GM23338 (cell line): Measurements from ENCODE around the gene TUBB1. TPM values are rescaled to one million over a fixed set of nuclear protein-coding genes. Genes with fewer than 3 reads are reported as not detected.

Experiments
- ATAC-seq: fragments of 200-7000 bp; cut with Tn5 transposase; 3 replicates; pipeline ENCODE4 v1.9.1; 2020
- DNase-seq: peaks from one replicate; pipeline ENCODE4 v3.0.0-alpha.2; 2015; ENCODE audit warnings: low spot score
- H2AFZ ChIP-seq: fragments of 200-600 bp; sonication (generic); 2 replicates; pipeline ENCODE4 v1.8.0; 2016; ENCODE audit warnings: antibody characterized with exemption, mild to moderate bottlenecking, moderate library complexity
- H3F3A ChIP-seq: fragments of 200-600 bp; sonication (generic); replicated peaks from 2 replicates; pipeline ENCODE4 v1.8.0; 2017; ENCODE audit warnings: antibody characterized with exemption, mixed run types, low read depth
- H3K27ac ChIP-seq: fragments of 200-600 bp; sonication (generic); 2 replicates; pipeline ENCODE4 v1.6.1; 2016; ENCODE audit warnings: low read depth
- H3K27me3 ChIP-seq: fragments of 200-600 bp; sonication (generic); 2 replicates; pipeline ENCODE4 v1.8.0; 2016; ENCODE audit warnings: mild to moderate bottlenecking, mixed run types, moderate library complexity; ENCODE audit not compliant: insufficient read depth
- H3K36me3 ChIP-seq: fragments of 200-600 bp; sonication (generic); 2 replicates; pipeline ENCODE4 v1.8.0; 2016; ENCODE audit warnings: mild to moderate bottlenecking; ENCODE audit not compliant: insufficient read depth
- H3K4me1 ChIP-seq: fragments of 200-600 bp; sonication (generic); 2 replicates; pipeline ENCODE4 v1.8.0; 2016; ENCODE audit warnings: mild to moderate bottlenecking, moderate library complexity; ENCODE audit not compliant: insufficient read depth
- H3K4me2 ChIP-seq: fragments of 200-600 bp; sonication (generic); 2 replicates; pipeline ENCODE4 v1.7.1; 2017; ENCODE audit warnings: mixed run types
- H3K4me3 ChIP-seq: fragments of 200-600 bp; sonication (generic); 2 replicates; pipeline ENCODE4 v1.6.1; 2016; ENCODE audit warnings: mixed run types
- H3K79me2 ChIP-seq: fragments of 200-600 bp; sonication (generic); replicated peaks from 2 replicates; pipeline ENCODE4 v1.8.0; 2017; ENCODE audit warnings: mild to moderate bottlenecking; ENCODE audit not compliant: insufficient read depth
- H3K9me2 ChIP-seq: fragments of 200-600 bp; sonication (generic); 2 replicates; pipeline ENCODE4 v1.8.0; 2017; ENCODE audit not compliant: insufficient read depth
- H4K20me1 ChIP-seq: fragments of 200-600 bp; sonication (generic); replicated peaks from 2 replicates; pipeline ENCODE4 v1.8.0; 2017; ENCODE audit warnings: mild to moderate bottlenecking; ENCODE audit not compliant: insufficient read depth
- H3K27ac Mint-ChIP-seq: 2 replicates; pipeline ENCODE4 v1.8.0; 2020; ENCODE audit warnings: inconsistent platforms, mild to moderate bottlenecking, moderate library complexity, mixed read lengths
- H3K27me3 Mint-ChIP-seq: 3 replicates; pipeline ENCODE4 v1.8.0; 2022; ENCODE audit warnings: low read depth, mild to moderate bottlenecking, moderate library complexity, mixed read lengths, inconsistent platforms; ENCODE audit not compliant: insufficient read depth, poor library complexity
- H3K36me3 Mint-ChIP-seq: 3 replicates; pipeline ENCODE4 v1.8.0; 2021; ENCODE audit warnings: low read depth, mild to moderate bottlenecking, inconsistent platforms, moderate library complexity, mixed read lengths
- H3K4me1 Mint-ChIP-seq: 3 replicates; pipeline ENCODE4 v1.8.0; 2020; ENCODE audit warnings: mild to moderate bottlenecking, inconsistent platforms, mixed read lengths
- H3K4me3 Mint-ChIP-seq: 3 replicates; pipeline ENCODE4 v1.8.0; 2021; ENCODE audit warnings: moderate library complexity, mild to moderate bottlenecking, inconsistent platforms, mixed read lengths
- H3K9me3 Mint-ChIP-seq: 3 replicates; pipeline ENCODE4 v1.8.0; 2020; ENCODE audit warnings: moderate library complexity, mild to moderate bottlenecking, inconsistent platforms, mixed read lengths
- CREB1 ChIP-seq: fragments of 250-450 bp; sonication (Bioruptor Pico); IDR thresholded peaks from 2 replicates; pipeline ENCODE4 v1.5.0; 2020; ENCODE audit warnings: low read depth, mild to moderate bottlenecking, moderate library complexity
- EZH2 ChIP-seq: fragments of 200-600 bp; sonication (generic); IDR thresholded peaks from one replicate; pipeline ENCODE4 v1.8.0; 2017; ENCODE audit warnings: antibody characterized with exemption, mild to moderate bottlenecking, low read depth; ENCODE audit not compliant: unreplicated experiment
- EZH2phosphoT487 ChIP-seq: fragments of 200-600 bp; sonication (generic); IDR thresholded peaks from one replicate; pipeline ENCODE4 v1.8.1; 2018; ENCODE audit warnings: antibody characterized with exemption; ENCODE audit not compliant: unreplicated experiment
- JUNB ChIP-seq: IDR thresholded peaks from one replicate; pipeline ENCODE4 v1.6.1; 2016; ENCODE audit warnings: antibody characterized with exemption; ENCODE audit not compliant: unreplicated experiment
- NANOG ChIP-seq: IDR thresholded peaks from 2 replicates; pipeline ENCODE4 v1.6.1; 2016; ENCODE audit warnings: antibody characterized with exemption, borderline replicate concordance
- POLR2AphosphoS5 ChIP-seq: IDR thresholded peaks from 2 replicates; pipeline ENCODE4 v1.6.1; 2016; ENCODE audit warnings: antibody characterized with exemption, low read depth
- STAT1 ChIP-seq: IDR thresholded peaks from one replicate; pipeline ENCODE4 v1.6.1; 2016; ENCODE audit warnings: antibody characterized with exemption; ENCODE audit not compliant: unreplicated experiment
- ZNF114 ChIP-seq: fragments of 250-450 bp; sonication (Bioruptor Pico); IDR thresholded peaks from 2 replicates; pipeline ENCODE4 v1.5.0; 2020; ENCODE audit warnings: mild to moderate bottlenecking, moderate library complexity
- ZNF331 ChIP-seq: fragments of 250-450 bp; sonication (Bioruptor Pico); IDR thresholded peaks from 2 replicates; pipeline ENCODE4 v1.5.0; 2020; ENCODE audit warnings: low read depth, mild to moderate bottlenecking, moderate library complexity
- polyA plus RNA-seq: library from polyadenylated mRNA; unstranded; fragments of >200 nt; fragmentation: Nextera tagmentation; extraction: Ambion mirVana; gene quantifications from 2 replicates; pipeline ENCODE4 v1.2.1, GENCODE V29; 2016
- total RNA-seq: library from RNA; depleted of rRNA; stranded (reverse); fragments of >200 nt; shearing (Covaris generic); gene quantifications from 2 replicates; pipeline ENCODE4 v1.2.3, GENCODE V29; 2014
- TF ChIP-seq, protein P1 (sequence below): fragments of 250-450 bp; sonication (Bioruptor Pico); IDR thresholded peaks from 2 replicates; pipeline ENCODE4 v1.5.0; 2020; ENCODE audit warnings: mild to moderate bottlenecking, moderate library complexity
- TF ChIP-seq, protein P2 (sequence below): IDR thresholded peaks from one replicate; pipeline ENCODE4 v1.6.1; 2018; ENCODE audit warnings: antibody characterized with exemption; ENCODE audit not compliant: unreplicated experiment
- TF ChIP-seq, protein P3 (sequence below), 2 experiments: fragments of 200-600 bp in 1 of 2; sonication (generic) in 1 of 2; conservative IDR thresholded peaks; 2 replicates each; pipeline versions ENCODE4 v1.5.1 to v1.6.1; 2016 to 2017; ENCODE audit warnings: antibody characterized with exemption in 2 of 2, low read depth in 2 of 2, mild to moderate bottlenecking in 2 of 2, moderate library complexity in 1 of 2
- TF ChIP-seq, protein P4 (sequence below): IDR thresholded peaks from 2 replicates; pipeline ENCODE4 v1.6.1; 2016; ENCODE audit warnings: antibody characterized with exemption

TUBB1 gene
- total and polyA plus RNA-seq, 2 experiments from 2014 or later: not detected

DNA sequence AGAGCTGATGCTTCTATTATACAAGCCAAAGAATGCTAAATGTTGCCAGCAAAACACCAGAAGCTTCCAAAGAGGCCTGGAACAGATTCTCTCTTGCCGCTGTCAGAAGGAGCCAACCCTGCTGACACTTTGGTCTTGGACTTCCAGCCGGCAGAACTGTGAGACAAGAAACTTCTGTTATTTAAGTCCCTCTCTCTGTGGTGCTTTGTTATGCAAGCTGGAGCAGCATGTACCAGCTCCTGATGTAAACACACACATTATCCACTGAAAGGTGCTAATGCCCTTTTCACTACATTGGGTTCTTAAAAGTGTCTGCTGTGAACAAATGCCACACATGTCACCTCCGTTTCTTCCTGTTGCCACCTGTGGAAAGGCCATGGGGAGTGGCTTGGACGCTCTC, 49.3 kb downstream of the TUBB1 start:
- no peaks in the 10 kb centered on the region for H4K20me1 ChIP-seq
- TF ChIP-seq POLR2AphosphoS5 (no peak), EZH2 (no peak), NANOG (no peak), CREB1 (CRISPR knock-in tag) (no peak), ZNF331 (no peak), ZNF114 (CRISPR knock-in tag) (no peak), EZH2phosphoT487 (no peak), JUNB (no peak), STAT1 (no peak)
- TF ChIP-seq, protein P1, sequence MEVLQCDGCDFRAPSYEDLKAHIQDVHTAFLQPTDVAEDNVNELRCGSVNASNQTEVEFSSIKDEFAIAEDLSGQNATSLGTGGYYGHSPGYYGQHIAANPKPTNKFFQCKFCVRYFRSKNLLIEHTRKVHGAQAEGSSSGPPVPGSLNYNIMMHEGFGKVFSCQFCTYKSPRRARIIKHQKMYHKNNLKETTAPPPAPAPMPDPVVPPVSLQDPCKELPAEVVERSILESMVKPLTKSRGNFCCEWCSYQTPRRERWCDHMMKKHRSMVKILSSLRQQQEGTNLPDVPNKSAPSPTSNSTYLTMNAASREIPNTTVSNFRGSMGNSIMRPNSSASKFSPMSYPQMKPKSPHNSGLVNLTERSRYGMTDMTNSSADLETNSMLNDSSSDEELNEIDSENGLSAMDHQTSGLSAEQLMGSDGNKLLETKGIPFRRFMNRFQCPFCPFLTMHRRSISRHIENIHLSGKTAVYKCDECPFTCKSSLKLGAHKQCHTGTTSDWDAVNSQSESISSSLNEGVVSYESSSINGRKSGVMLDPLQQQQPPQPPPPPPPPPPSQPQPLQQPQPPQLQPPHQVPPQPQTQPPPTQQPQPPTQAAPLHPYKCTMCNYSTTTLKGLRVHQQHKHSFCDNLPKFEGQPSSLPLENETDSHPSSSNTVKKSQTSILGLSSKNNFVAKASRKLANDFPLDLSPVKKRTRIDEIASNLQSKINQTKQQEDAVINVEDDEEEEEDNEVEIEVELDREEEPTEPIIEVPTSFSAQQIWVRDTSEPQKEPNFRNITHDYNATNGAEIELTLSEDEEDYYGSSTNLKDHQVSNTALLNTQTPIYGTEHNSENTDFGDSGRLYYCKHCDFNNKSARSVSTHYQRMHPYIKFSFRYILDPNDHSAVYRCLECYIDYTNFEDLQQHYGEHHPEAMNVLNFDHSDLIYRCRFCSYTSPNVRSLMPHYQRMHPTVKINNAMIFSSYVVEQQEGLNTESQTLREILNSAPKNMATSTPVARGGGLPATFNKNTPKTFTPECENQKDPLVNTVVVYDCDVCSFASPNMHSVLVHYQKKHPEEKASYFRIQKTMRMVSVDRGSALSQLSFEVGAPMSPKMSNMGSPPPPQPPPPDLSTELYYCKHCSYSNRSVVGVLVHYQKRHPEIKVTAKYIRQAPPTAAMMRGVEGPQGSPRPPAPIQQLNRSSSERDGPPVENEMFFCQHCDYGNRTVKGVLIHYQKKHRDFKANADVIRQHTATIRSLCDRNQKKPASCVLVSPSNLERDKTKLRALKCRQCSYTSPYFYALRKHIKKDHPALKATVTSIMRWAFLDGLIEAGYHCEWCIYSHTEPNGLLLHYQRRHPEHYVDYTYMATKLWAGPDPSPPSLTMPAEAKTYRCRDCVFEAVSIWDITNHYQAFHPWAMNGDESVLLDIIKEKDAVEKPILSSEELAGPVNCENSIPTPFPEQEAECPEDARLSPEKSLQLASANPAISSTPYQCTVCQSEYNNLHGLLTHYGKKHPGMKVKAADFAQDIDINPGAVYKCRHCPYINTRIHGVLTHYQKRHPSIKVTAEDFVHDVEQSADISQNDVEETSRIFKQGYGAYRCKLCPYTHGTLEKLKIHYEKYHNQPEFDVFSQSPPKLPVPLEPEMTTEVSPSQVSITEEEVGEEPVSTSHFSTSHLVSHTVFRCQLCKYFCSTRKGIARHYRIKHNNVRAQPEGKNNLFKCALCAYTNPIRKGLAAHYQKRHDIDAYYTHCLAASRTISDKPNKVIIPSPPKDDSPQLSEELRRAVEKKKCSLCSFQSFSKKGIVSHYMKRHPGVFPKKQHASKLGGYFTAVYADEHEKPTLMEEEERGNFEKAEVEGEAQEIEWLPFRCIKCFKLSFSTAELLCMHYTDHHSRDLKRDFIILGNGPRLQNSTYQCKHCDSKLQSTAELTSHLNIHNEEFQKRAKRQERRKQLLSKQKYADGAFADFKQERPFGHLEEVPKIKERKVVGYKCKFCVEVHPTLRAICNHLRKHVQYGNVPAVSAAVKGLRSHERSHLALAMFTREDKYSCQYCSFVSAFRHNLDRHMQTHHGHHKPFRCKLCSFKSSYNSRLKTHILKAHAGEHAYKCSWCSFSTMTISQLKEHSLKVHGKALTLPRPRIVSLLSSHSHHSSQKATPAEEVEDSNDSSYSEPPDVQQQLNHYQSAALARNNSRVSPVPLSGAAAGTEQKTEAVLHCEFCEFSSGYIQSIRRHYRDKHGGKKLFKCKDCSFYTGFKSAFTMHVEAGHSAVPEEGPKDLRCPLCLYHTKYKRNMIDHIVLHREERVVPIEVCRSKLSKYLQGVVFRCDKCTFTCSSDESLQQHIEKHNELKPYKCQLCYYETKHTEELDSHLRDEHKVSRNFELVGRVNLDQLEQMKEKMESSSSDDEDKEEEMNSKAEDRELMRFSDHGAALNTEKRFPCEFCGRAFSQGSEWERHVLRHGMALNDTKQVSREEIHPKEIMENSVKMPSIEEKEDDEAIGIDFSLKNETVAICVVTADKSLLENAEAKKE: no peak
- TF ChIP-seq, protein P2, sequence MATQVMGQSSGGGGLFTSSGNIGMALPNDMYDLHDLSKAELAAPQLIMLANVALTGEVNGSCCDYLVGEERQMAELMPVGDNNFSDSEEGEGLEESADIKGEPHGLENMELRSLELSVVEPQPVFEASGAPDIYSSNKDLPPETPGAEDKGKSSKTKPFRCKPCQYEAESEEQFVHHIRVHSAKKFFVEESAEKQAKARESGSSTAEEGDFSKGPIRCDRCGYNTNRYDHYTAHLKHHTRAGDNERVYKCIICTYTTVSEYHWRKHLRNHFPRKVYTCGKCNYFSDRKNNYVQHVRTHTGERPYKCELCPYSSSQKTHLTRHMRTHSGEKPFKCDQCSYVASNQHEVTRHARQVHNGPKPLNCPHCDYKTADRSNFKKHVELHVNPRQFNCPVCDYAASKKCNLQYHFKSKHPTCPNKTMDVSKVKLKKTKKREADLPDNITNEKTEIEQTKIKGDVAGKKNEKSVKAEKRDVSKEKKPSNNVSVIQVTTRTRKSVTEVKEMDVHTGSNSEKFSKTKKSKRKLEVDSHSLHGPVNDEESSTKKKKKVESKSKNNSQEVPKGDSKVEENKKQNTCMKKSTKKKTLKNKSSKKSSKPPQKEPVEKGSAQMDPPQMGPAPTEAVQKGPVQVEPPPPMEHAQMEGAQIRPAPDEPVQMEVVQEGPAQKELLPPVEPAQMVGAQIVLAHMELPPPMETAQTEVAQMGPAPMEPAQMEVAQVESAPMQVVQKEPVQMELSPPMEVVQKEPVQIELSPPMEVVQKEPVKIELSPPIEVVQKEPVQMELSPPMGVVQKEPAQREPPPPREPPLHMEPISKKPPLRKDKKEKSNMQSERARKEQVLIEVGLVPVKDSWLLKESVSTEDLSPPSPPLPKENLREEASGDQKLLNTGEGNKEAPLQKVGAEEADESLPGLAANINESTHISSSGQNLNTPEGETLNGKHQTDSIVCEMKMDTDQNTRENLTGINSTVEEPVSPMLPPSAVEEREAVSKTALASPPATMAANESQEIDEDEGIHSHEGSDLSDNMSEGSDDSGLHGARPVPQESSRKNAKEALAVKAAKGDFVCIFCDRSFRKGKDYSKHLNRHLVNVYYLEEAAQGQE: no peak
- TF ChIP-seq, protein P3, sequence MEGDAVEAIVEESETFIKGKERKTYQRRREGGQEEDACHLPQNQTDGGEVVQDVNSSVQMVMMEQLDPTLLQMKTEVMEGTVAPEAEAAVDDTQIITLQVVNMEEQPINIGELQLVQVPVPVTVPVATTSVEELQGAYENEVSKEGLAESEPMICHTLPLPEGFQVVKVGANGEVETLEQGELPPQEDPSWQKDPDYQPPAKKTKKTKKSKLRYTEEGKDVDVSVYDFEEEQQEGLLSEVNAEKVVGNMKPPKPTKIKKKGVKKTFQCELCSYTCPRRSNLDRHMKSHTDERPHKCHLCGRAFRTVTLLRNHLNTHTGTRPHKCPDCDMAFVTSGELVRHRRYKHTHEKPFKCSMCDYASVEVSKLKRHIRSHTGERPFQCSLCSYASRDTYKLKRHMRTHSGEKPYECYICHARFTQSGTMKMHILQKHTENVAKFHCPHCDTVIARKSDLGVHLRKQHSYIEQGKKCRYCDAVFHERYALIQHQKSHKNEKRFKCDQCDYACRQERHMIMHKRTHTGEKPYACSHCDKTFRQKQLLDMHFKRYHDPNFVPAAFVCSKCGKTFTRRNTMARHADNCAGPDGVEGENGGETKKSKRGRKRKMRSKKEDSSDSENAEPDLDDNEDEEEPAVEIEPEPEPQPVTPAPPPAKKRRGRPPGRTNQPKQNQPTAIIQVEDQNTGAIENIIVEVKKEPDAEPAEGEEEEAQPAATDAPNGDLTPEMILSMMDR (conservative IDR thresholded peaks at IDR 0.05; ENCODE audit: low read depth in 2 of 2): no peak
- TF ChIP-seq, protein P4, sequence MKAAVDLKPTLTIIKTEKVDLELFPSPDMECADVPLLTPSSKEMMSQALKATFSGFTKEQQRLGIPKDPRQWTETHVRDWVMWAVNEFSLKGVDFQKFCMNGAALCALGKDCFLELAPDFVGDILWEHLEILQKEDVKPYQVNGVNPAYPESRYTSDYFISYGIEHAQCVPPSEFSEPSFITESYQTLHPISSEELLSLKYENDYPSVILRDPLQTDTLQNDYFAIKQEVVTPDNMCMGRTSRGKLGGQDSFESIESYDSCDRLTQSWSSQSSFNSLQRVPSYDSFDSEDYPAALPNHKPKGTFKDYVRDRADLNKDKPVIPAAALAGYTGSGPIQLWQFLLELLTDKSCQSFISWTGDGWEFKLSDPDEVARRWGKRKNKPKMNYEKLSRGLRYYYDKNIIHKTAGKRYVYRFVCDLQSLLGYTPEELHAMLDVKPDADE: no peak
- H3K27ac Mint-ChIP-seq: no peak overlapping the region
- no peak overlapping the region for H3K4me3 ChIP-seq
- H3K27ac ChIP-seq: no peak overlapping the region
- peaks cover 3% of the 10 kb centered on the region for H3K27me3 Mint-ChIP-seq
- H3K36me3 ChIP-seq: no peaks in the 10 kb centered on the region
- H3K27me3 ChIP-seq: no peaks in the 10 kb centered on the region
- DNase-seq (no peak), ATAC-seq (peak; percentile 48)
- no peak overlapping the region; the same call in 1 of the 2 replicates for H3K4me2 ChIP-seq
- H3K36me3 Mint-ChIP-seq: no peaks in the 10 kb centered on the region
- peaks cover 6% of the 10 kb centered on the region; the same call in 2 of the 3 replicates for H3K4me1 Mint-ChIP-seq
- no peaks in the 10 kb centered on the region for H3K79me2 ChIP-seq
- H3K4me1 ChIP-seq: no peaks in the 10 kb centered on the region
- no peaks in the 10 kb centered on the region for H3F3A ChIP-seq
- peaks cover 3% of the 10 kb centered on the region; the same call in 2 of the 3 replicates for H3K9me3 Mint-ChIP-seq
- no peaks in the 10 kb centered on the region for H3K9me2 ChIP-seq
- no peak overlapping the region; the same call in 2 of the 3 replicates for H3K4me3 Mint-ChIP-seq
- H2AFZ ChIP-seq: no peak overlapping the region
